K562 (cell line): ENCODE measurements around the gene PSEN1. TPM values are rescaled to one million over a fixed set of nuclear protein-coding genes. Genes with fewer than 3 reads are reported as not detected.

Source experiments
- ATAC-seq: fragments of 200-7000 bp; cut with Tn5 transposase; 3 replicates; pipeline ENCODE4 v1.9.1; 2020; ENCODE audit warnings: moderate library complexity
- BruUV-seq: library from RNA; stranded (reverse); fragments of 400-500 nt; replicated peaks from 2 replicates; lab custom pipeline; 2021; lab: Mats Ljungman, UMichigan
- CTCF ChIA-PET: fragments of 300-600 bp; formaldehyde crosslinking; extraction: SDS; loops from one replicate; lab custom pipeline; 2021; ENCODE audit warnings: low intra/inter-chr PET ratio; lab: Yijun Ruan, JAX
- POLR2A ChIA-PET: fragments of 300-600, 350-650 bp; sonication (Branson Sonifier 250); formaldehyde crosslinking; extraction: SDS; loops from one replicate; lab custom pipeline; 2021; ENCODE audit warnings: antibody characterized with exemption, inconsistent platforms; lab: Yijun Ruan, JAX
- DNase-seq, 4 experiments: peaks; one replicate each; pipeline versions ENCODE4 v3.0.0 to v3.0.0-alpha.2; 2011 to 2018; ENCODE audit warnings: low spot score in 3 of 4, mixed read lengths in 3 of 4; ENCODE audit errors: extremely low read depth in 1 of 4
- FAIRE-seq: peaks from 2 replicates; lab custom pipeline; 2011; peaks lifted over from hg19 to GRCh38; lab: Jason Lieb, UNC
- H2AFZ ChIP-seq: 2 replicates; pipeline ENCODE4 v1.6.0; 2011; ENCODE audit warnings: low read depth, low read length, control low read depth, inconsistent platforms
- H3K27ac ChIP-seq: fragments of 200-600 bp; 3 replicates; pipeline ENCODE4 v1.8.0; 2011; ENCODE audit warnings: low read depth, mild to moderate bottlenecking, control low read depth, inconsistent platforms, low read length, moderate library complexity, mixed read lengths; ENCODE audit errors: extremely low read depth
- H3K27me3 ChIP-seq, 2 experiments: fragments of 300-600 bp in 1 of 2; 2 replicates in 1 of 2; 3 replicates in 1 of 2; pipeline versions ENCODE4 v1.6.0 to v1.8.0; 2011; ENCODE audit warnings: inconsistent platforms in 2 of 2, low read length in 2 of 2, mild to moderate bottlenecking in 1 of 2, mixed read lengths in 1 of 2, moderate library complexity in 1 of 2; ENCODE audit not compliant: control insufficient read depth in 2 of 2, insufficient read depth in 2 of 2
- H3K36me3 ChIP-seq: fragments of 300-600 bp; 3 replicates; pipeline ENCODE4 v1.8.0; 2011; ENCODE audit warnings: mild to moderate bottlenecking, low read length, inconsistent platforms; ENCODE audit not compliant: control insufficient read depth, insufficient read depth
- H3K4me1 ChIP-seq, 2 experiments: fragments of 200-600 bp in 1 of 2; replicated peaks in 1 of 2; 2 replicates in 1 of 2; 3 replicates in 1 of 2; pipeline versions ENCODE4 v1.5.1 to v1.8.0; 2011; ENCODE audit warnings: inconsistent platforms in 2 of 2, low read length in 2 of 2, mild to moderate bottlenecking in 1 of 2, mixed read lengths in 1 of 2, moderate library complexity in 1 of 2; ENCODE audit not compliant: control insufficient read depth in 2 of 2, insufficient read depth in 2 of 2
- H3K4me2 ChIP-seq: 2 replicates; pipeline ENCODE4 v1.6.1; 2011; ENCODE audit warnings: low read length, control low read depth, inconsistent platforms, mixed read lengths; ENCODE audit not compliant: insufficient read depth
- H3K4me3 ChIP-seq: fragments of 200-600 bp; sonication (generic), shearing (Covaris generic); 2 replicates; pipeline ENCODE4 v1.5.1; 2016; ENCODE audit warnings: control low read depth, inconsistent platforms
- H3K79me2 ChIP-seq: fragments of 200-600 bp; 3 replicates; pipeline ENCODE4 v1.8.0; 2011; ENCODE audit warnings: low read length, inconsistent platforms; ENCODE audit not compliant: control insufficient read depth, insufficient read depth
- H3K9ac ChIP-seq, 2 experiments: 2 replicates each; pipeline versions ENCODE4 v1.6.0 to v1.6.1; 2011; ENCODE audit warnings: low read depth in 2 of 2, low read length in 2 of 2, control low read depth in 1 of 2, inconsistent platforms in 1 of 2, mild to moderate bottlenecking in 1 of 2, mixed read lengths in 1 of 2; ENCODE audit not compliant: insufficient read depth in 1 of 2
- H3K9me1 ChIP-seq: one replicate; pipeline ENCODE4 v1.6.0; 2011; ENCODE audit warnings: inconsistent platforms, mild to moderate bottlenecking, low read length, moderate library complexity; ENCODE audit not compliant: control insufficient read depth, insufficient read depth
- H3K9me3 ChIP-seq: replicated peaks from 2 replicates; pipeline ENCODE4 v1.5.1; 2011; ENCODE audit warnings: low read depth, low read length, inconsistent platforms; ENCODE audit not compliant: control insufficient read depth, insufficient read depth
- H4K20me1 ChIP-seq: replicated peaks from 2 replicates; pipeline ENCODE4 v1.6.1; 2011; ENCODE audit warnings: low read length, inconsistent platforms, mixed read lengths; ENCODE audit not compliant: control insufficient read depth, insufficient read depth
- CBFA2T3 ChIP-seq: fragments of 450-650 bp; IDR thresholded peaks from 2 replicates; pipeline ENCODE4 v1.6.1; 2017
- RB1 ChIP-seq: fragments of 450-650 bp; IDR thresholded peaks from 2 replicates; pipeline ENCODE4 v1.6.1; 2017; ENCODE audit warnings: low read depth, mild to moderate bottlenecking
- SREBF2 ChIP-seq: sonication (generic); formaldehyde crosslinking; IDR thresholded peaks from 2 replicates; pipeline ENCODE4 v1.4.0; 2020; ENCODE audit warnings: mild to moderate bottlenecking, missing genetic modification reagents
- ZNF263 ChIP-seq: sonication (generic); formaldehyde crosslinking; IDR thresholded peaks from 2 replicates; pipeline ENCODE4 v1.8.0; 2022; ENCODE audit warnings: mild to moderate bottlenecking, missing genetic modification reagents, borderline replicate concordance
- ZNF76 ChIP-seq: fragments of 250-450 bp; sonication (Bioruptor Pico); IDR thresholded peaks from 2 replicates; pipeline ENCODE4 v1.4.0; 2020; ENCODE audit warnings: mild to moderate bottlenecking, moderate library complexity, borderline replicate concordance
- WGBS: fragments of 100-300 bp; shearing (Covaris generic); methylation state at CpG from one replicate; pipeline ENCODE4 v1.1.6; 2016; ENCODE audit warnings: low coverage, mixed read lengths; ENCODE audit not compliant: insufficient coverage; ENCODE audit errors: missing lambda C conversion rate; 5-methylcytosine and 5-hydroxymethylcytosine counted together
- in situ Hi-C: fragments of 300-500 bp; cut with MboI; formaldehyde crosslinking; loops from 4 replicates; pipeline ENCODE4 v1.15.0; 2018; ENCODE audit warnings: inconsistent platforms, mixed read lengths
- intact Hi-C: fragments of 100-400 bp; cut with micrococcal nuclease; formaldehyde crosslinking; loops from 2 replicates; pipeline ENCODE4 v1.14.2; 2022
- polyA plus RNA-seq, 8 experiments: library from polyadenylated mRNA; depleted of rRNA in 4 of 8; stranded (reverse) in 5 of 8; unstranded in 3 of 8; fragments of >200 nt; fragmentation: Nextera tagmentation in 2 of 8; fragmentation: Illumina TruSeq in 1 of 8; extraction: Ambion mirVana in 2 of 8; extraction: Trizol in 1 of 8; gene quantifications; 2 replicates each; pipeline versions ENCODE4 v1.2.1 to v1.2.3, GENCODE V29; 2011 to 2014; ENCODE audit warnings: inconsistent platforms in 1 of 8, missing spikeins in 1 of 8
- total RNA-seq, 7 experiments: library from RNA; depleted of rRNA in 6 of 7; stranded (reverse); fragments of >200 nt in 6 of 7; fragmentation: Illumina TruSeq in 2 of 7; extraction: Trizol in 2 of 7; gene quantifications; 2 replicates each; pipeline versions ENCODE4 v1.2.1 to v1.2.3, GENCODE V29; 2011 to 2021; ENCODE audit warnings: low replicate concordance in 1 of 7

The PSEN1 gene
- total and polyA plus RNA-seq, 9 of the 15 experiments (the other 6 are each of a cell fraction or from before 2014, with no cell fraction given): 6.5 to 25.2 (median 14.3) TPM

- TF ChIP-seq SREBF2 (CRISPR knock-in tag): no peak
These were observed 17.0 kb downstream of the PSEN1 start (continued) for GRCh38 chr14:73153272-73153671.

- in situ Hi-C loops: loop anchor here (10.0 kb wide), 1 partner anchor 313 kb away; no protein-coding TSS in a partner anchor
- ChIA-PET CTCF (no interaction called here), POLR2A (no interaction called here)
- Histone ChIP-seq H3K79me2 (no peaks in the 10 kb centered on the region), H4K20me1 (no peaks in the 10 kb centered on the region), H3K27me3 (no peaks in the 10 kb centered on the region), H3K9me1 (no peaks in the 10 kb centered on the region), H3K4me3 (no peak overlapping the region), H3K9ac (no peak overlapping the region), H3K36me3 (peaks cover 18% of the 10 kb centered on the region; the same call in 1 of the 3 replicates), H2AFZ (no peak overlapping the region), H3K27ac (no peak overlapping the region), H3K4me2 (no peak overlapping the region), H3K4me1 (no peaks in the 10 kb centered on the region; a peak in 1 of 5 replicates), H3K9me3 (no peaks in the 10 kb centered on the region)
- WGBS: 10% methylated on average over 2 of the region's 11 CpGs
- DNase-seq: peak in 1 of 4 experiments; percentile 5
- no peak for FAIRE-seq
- intact Hi-C loops: no loop called here
- no peak for ATAC-seq
- no TSS peak for BruUV-seq
- TF ChIP-seq ZNF263 (CRISPR knock-in tag) (no peak), ZNF76 (CRISPR knock-in tag) (no peak), RB1 (no peak), CBFA2T3 (peak; percentile 48)
- TF ChIP-seq, all 486 proteins: peak for 1
These were observed 25.9 kb downstream of the PSEN1 start for GRCh38 chr14:73162251-73162650.
